Type B pancreatic cell (in vitro differentiated cells): ENCODE results near the gene OSBP. TPM values are rescaled to one million over a fixed set of nuclear protein-coding genes. Genes with fewer than 3 reads are reported as not detected.

Experiments
- DNase-seq: peaks from one replicate; pipeline ENCODE4 v3.0.0; 2021; ENCODE audit warnings: mixed read lengths; ENCODE audit not compliant: unreplicated experiment; ENCODE audit errors: extremely low spot score
- H3K27ac Mint-ChIP-seq: 2 replicates; pipeline ENCODE4 v1.8.0; 2021; ENCODE audit warnings: mild to moderate bottlenecking, mixed read lengths
- H3K27me3 Mint-ChIP-seq: 2 replicates; pipeline ENCODE4 v1.8.0; 2021; ENCODE audit warnings: mixed read lengths
- H3K36me3 Mint-ChIP-seq: 2 replicates; pipeline ENCODE4 v1.8.0; 2021; ENCODE audit warnings: mixed read lengths
- H3K4me1 Mint-ChIP-seq: one replicate; pipeline ENCODE4 v1.8.0; 2021; ENCODE audit warnings: mixed read lengths; ENCODE audit not compliant: unreplicated experiment
- H3K4me3 Mint-ChIP-seq: 2 replicates; pipeline ENCODE4 v1.8.0; 2021; ENCODE audit warnings: mild to moderate bottlenecking, mixed read lengths
- H3K9me3 Mint-ChIP-seq: 2 replicates; pipeline ENCODE4 v1.8.0; 2021; ENCODE audit warnings: mixed read lengths
- CTCF ChIP-seq: fragments of 200-600 bp; sonication (generic); conservative IDR thresholded peaks from 2 replicates; pipeline ENCODE4 v1.5.0; 2021; ENCODE audit warnings: antibody characterized with exemption, mild to moderate bottlenecking
- long read RNA-seq: library from polyadenylated mRNA; unstranded; transcript quantifications from one replicate; pipeline ENCODE4 v2.0.0, GENCODE V29; 2020
- total RNA-seq: library from RNA; stranded (reverse); gene quantifications from 2 replicates; pipeline ENCODE4 v1.2.1, GENCODE V29; 2021; ENCODE audit warnings: low replicate concordance

Gene OSBP, protein sequence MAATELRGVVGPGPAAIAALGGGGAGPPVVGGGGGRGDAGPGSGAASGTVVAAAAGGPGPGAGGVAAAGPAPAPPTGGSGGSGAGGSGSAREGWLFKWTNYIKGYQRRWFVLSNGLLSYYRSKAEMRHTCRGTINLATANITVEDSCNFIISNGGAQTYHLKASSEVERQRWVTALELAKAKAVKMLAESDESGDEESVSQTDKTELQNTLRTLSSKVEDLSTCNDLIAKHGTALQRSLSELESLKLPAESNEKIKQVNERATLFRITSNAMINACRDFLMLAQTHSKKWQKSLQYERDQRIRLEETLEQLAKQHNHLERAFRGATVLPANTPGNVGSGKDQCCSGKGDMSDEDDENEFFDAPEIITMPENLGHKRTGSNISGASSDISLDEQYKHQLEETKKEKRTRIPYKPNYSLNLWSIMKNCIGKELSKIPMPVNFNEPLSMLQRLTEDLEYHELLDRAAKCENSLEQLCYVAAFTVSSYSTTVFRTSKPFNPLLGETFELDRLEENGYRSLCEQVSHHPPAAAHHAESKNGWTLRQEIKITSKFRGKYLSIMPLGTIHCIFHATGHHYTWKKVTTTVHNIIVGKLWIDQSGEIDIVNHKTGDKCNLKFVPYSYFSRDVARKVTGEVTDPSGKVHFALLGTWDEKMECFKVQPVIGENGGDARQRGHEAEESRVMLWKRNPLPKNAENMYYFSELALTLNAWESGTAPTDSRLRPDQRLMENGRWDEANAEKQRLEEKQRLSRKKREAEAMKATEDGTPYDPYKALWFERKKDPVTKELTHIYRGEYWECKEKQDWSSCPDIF
- 42.4 and 44.5 TPM in 2 replicates for total RNA-seq
- long read RNA-seq, partial matches to known transcripts, result 22 of 23 reads
- long read RNA-seq, other reads (novel, unspliced or antisense), result 1 of 23 reads

GRCh38 chr11:59615637-59616395 is at the start of gene OSBP:
Gene OSBP (minus strand): TSS chr11:59615774. CDS start chr11:59615664, 110 bp downstream.
- Mint-ChIP-seq H3K9me3 (no peaks in the 10 kb centered on the region), H3K4me1 (peaks cover 28% of the 10 kb centered on the region)

DNA sequence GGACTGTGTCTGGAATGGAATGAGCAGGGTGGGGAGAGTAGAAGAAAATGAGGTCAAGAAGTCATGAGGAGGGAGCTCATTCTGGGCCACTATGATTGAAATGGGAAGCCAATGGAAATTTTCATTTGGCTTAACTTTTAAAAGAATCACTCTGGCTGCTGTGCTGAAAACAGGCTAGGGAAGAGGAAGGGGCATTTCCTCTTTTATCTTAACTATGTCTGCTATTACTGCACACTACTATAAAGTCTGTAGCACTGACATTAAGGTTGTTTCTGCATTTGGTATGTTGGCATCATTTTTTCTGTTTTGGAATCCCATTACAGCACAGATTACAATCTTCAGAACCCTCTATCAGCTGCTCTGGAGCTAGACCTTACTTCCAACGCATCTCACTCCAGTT is 45.0 kb upstream of the OSBP start:
- Mint-ChIP-seq H3K27ac (peak overlapping the region; percentile 46), H3K4me3 (no peak overlapping the region), H3K36me3 (peaks cover 31% of the 10 kb centered on the region), H3K27me3 (no peaks in the 10 kb centered on the region), H3K4me1 (no peaks in the 10 kb centered on the region), H3K9me3 (no peaks in the 10 kb centered on the region)
- no peak for TF ChIP-seq CTCF
- no peak for DNase-seq

More at GRCh38 chr11:59615637-59616395, at the start of gene OSBP:
- peak within 1 kb of the TSS; percentile 96 for H3K4me3 Mint-ChIP-seq
- DNase-seq, result peak; percentile 97
- peak; percentile 4 for TF ChIP-seq CTCF
- H3K27ac Mint-ChIP-seq, result peak within 1 kb of the TSS; percentile 93
- H3K36me3 Mint-ChIP-seq, result peaks cover 3% of the 10 kb centered on the region
- H3K27me3 Mint-ChIP-seq, result no peaks in the 10 kb centered on the region

- no peak for TF ChIP-seq CTCF
- DNase-seq, result no peak
- peak overlapping the region; percentile 14 for H3K4me3 Mint-ChIP-seq
- H3K36me3 Mint-ChIP-seq, result peaks cover 30% of the 10 kb centered on the region
- H3K27me3 Mint-ChIP-seq, result no peaks in the 10 kb centered on the region
- peak overlapping the region; percentile 46 for H3K27ac Mint-ChIP-seq
- no peaks in the 10 kb centered on the region for H3K4me1 Mint-ChIP-seq
- H3K9me3 Mint-ChIP-seq, result no peaks in the 10 kb centered on the region
These were observed 44.4 kb upstream of the OSBP start for GRCh38 chr11:59659981-59660380.

GRCh38 chr11:59658036-59658435 is 42.5 kb upstream of the OSBP start:
- Mint-ChIP-seq H3K27me3 (no peaks in the 10 kb centered on the region), H3K4me1 (no peaks in the 10 kb centered on the region), H3K27ac (no peak overlapping the region), H3K36me3 (peaks cover 32% of the 10 kb centered on the region), H3K9me3 (no peaks in the 10 kb centered on the region), H3K4me3 (no peak overlapping the region)
- no peak for TF ChIP-seq CTCF
- DNase-seq, result no peak

DNA sequence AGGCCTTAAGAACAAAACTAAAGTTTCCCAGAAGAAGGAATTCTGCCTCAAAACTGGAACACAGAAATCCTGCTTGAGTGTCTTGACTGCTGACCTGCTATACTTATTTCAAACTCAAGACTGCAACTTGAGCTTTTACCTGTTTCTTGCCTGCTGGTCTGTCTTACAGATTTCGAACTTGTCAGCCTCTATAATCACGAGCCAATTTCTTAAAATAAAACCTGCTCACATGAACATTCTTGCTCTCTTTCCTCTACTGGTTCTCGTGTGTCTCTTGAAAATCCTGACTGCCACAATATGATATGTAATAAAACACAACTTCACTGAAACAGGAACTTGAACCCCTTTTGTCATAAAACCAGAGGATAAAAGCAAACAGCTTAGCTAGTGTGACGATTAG is 39.3 kb upstream of the OSBP start:
- H3K27ac Mint-ChIP-seq, result no peak overlapping the region
- no peak for TF ChIP-seq CTCF
- H3K4me3 Mint-ChIP-seq, result no peak overlapping the region
- H3K36me3 Mint-ChIP-seq, result peaks cover 40% of the 10 kb centered on the region
- no peaks in the 10 kb centered on the region for H3K9me3 Mint-ChIP-seq
- no peak for DNase-seq
- no peaks in the 10 kb centered on the region for H3K4me1 Mint-ChIP-seq
- H3K27me3 Mint-ChIP-seq, result no peaks in the 10 kb centered on the region
